GM12891 (cell line): Measurements from ENCODE around the gene OR51B2.
"Not testable (repeated sequence)": the region's sequence is repeated elsewhere in the genome, so short reads cannot be mapped to it uniquely, and the experiment has no call there.

Experiments
- DNase-seq: peaks from one replicate; pipeline ENCODE4 v3.0.0; 2011; ENCODE audit warnings: low spot score; ENCODE audit not compliant: insufficient read length
- FAIRE-seq: peaks from 2 replicates; lab custom pipeline; 2011; peaks lifted over from hg19 to GRCh38; lab: Jason Lieb, UNC
- PAX5 ChIP-seq: IDR thresholded peaks from 2 replicates; pipeline ENCODE4 v1.6.1; 2011; ENCODE audit warnings: low read length, moderate library complexity, mild to moderate bottlenecking; ENCODE audit not compliant: insufficient read depth, severe bottlenecking
- POLR2A ChIP-seq: IDR thresholded peaks from 2 replicates; pipeline ENCODE4 v1.6.1; 2011; ENCODE audit warnings: low read depth, low read length, control low read depth
- POLR2AphosphoS5 ChIP-seq: IDR thresholded peaks from 2 replicates; pipeline ENCODE4 v1.6.1; 2011; ENCODE audit warnings: low read depth, low read length, control low read depth
- POU2F2 ChIP-seq: IDR thresholded peaks from 2 replicates; pipeline ENCODE4 v1.6.1; 2011; ENCODE audit warnings: low read depth, mild to moderate bottlenecking, control low read depth, low read length, moderate library complexity
- SPI1 ChIP-seq: IDR thresholded peaks from 2 replicates; pipeline ENCODE4 v1.6.1; 2011; ENCODE audit warnings: low read depth, low read length, control low read depth
- TAF1 ChIP-seq: IDR thresholded peaks from 2 replicates; pipeline ENCODE4 v1.6.1; 2011; ENCODE audit warnings: low read depth, low read length, control low read depth

Gene OR51B2

GRCh38 chr11:5351208-5351607 is 27.1 kb upstream of the OR51B2 start, which contains the start of gene OR51B6:
Gene OR51B6, plus strand, starts transcription at chr11:5351508. Its CDS starts 0 bp downstream, at chr11:5351508.
- no peak for DNase-seq
- no peak for FAIRE-seq
- no peak for TF ChIP-seq PAX5
- TF ChIP-seq POLR2A: no peak

GRCh38 chr11:5349550-5349949 is 25.5 kb upstream of the OR51B2 start:
- no peak for FAIRE-seq
- TF ChIP-seq POLR2A (no peak), TAF1 (no peak), POU2F2 (no peak), PAX5 (no peak), SPI1 (no peak), POLR2AphosphoS5 (no peak)
- DNase-seq: no peak

- FAIRE-seq (no peak), DNase-seq (no peak)
- no peak for TF ChIP-seq PAX5
- no peak for TF ChIP-seq POLR2A
- no peak for TF ChIP-seq SPI1
- TF ChIP-seq POU2F2: no peak
- TF ChIP-seq TAF1: no peak
- TF ChIP-seq POLR2AphosphoS5: no peak
Measured at GRCh38 chr11:5348551-5349194, 24.6 kb upstream of the OR51B2 start.

- no peak for FAIRE-seq
- DNase-seq: no peak
- TF ChIP-seq TAF1 (no peak), PAX5 (no peak), POLR2A (no peak), POLR2AphosphoS5 (no peak), POU2F2 (no peak), SPI1 (no peak)
Measured at GRCh38 chr11:5345831-5346230, 21.7 kb upstream of the OR51B2 start.

- DNase-seq: no peak
- TF ChIP-seq POLR2AphosphoS5 (no peak), POLR2A (no peak), PAX5 (no peak), POU2F2 (no peak), SPI1 (no peak), TAF1 (no peak)
- no peak for FAIRE-seq
Measured at GRCh38 chr11:5343474-5344335, 19.6 kb upstream of the OR51B2 start, which contains the start of gene OR51B5. Gene OR51B5, minus strand, starts transcription at chr11:5343524. Its CDS starts 0 bp downstream, at chr11:5343524.

GRCh38 chr11:5339771-5340322 is 15.8 kb upstream of the OR51B2 start:
- FAIRE-seq: no peak
- no peak for DNase-seq
- TF ChIP-seq PAX5 (no peak), POU2F2 (no peak), POLR2A (no peak), POLR2AphosphoS5 (no peak), TAF1 (no peak), SPI1 (no peak)

GRCh38 chr11:5337253-5337652 is 13.2 kb upstream of the OR51B2 start:
- not testable (repeated sequence) for DNase-seq, FAIRE-seq

- no peak for TF ChIP-seq POLR2AphosphoS5
- DNase-seq (no peak), FAIRE-seq (no peak)
Measured at GRCh38 chr11:5336331-5336730, 12.2 kb upstream of the OR51B2 start.

GRCh38 chr11:5335170-5335569 is 11.1 kb upstream of the OR51B2 start:
- TF ChIP-seq POU2F2: no peak
- no peak for TF ChIP-seq TAF1
- TF ChIP-seq POLR2A: no peak
- no peak for TF ChIP-seq SPI1
- TF ChIP-seq PAX5: no peak
- TF ChIP-seq POLR2AphosphoS5: no peak
- no peak for DNase-seq
- FAIRE-seq: no peak

- DNase-seq (no peak), FAIRE-seq (no peak)
- TF ChIP-seq POLR2AphosphoS5 (no peak), PAX5 (no peak), SPI1 (no peak), POU2F2 (no peak), TAF1 (no peak), POLR2A (no peak)
Measured at GRCh38 chr11:5317292-5317691, 6.8 kb downstream of the OR51B2 start.

- not testable (repeated sequence) for FAIRE-seq, DNase-seq
Measured at GRCh38 chr11:5313326-5314023, 10.6 kb downstream of the OR51B2 start.
